AG09319 (cell line): ENCODE results near the gene PLEKHM3.

Experiments
- DNase-seq: peaks from one replicate; pipeline ENCODE4 v3.0.0-alpha.2; 2010; ENCODE audit warnings: low read depth; ENCODE audit errors: extremely low read depth
- TF ChIP-seq, protein P1 (sequence below): IDR thresholded peaks from 2 replicates; pipeline ENCODE4 v1.5.1; 2011; ENCODE audit warnings: low read depth, mild to moderate bottlenecking, inconsistent platforms, low read length, moderate library complexity

The PLEKHM3 gene

DNA sequence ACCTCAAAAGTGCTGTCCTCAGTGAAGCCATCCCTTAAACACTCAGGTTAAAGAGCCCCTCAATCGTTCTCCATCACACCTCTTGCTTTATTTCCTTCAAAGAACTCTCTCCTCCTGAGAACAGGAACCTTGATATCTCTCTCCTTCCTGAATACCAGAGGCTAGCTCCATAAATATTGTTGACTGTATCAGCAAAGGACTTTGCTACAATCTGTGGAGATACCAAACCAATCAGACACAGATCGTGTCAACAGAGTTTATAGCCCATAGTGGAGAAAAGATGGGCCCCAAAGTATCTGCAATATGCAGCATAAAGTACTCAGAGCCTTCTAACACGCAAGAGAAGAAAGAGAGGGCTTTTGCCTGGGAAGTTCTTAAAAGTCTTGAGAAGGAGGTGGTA lies 36.4 kb downstream of the PLEKHM3 start:
- TF ChIP-seq, protein P1, sequence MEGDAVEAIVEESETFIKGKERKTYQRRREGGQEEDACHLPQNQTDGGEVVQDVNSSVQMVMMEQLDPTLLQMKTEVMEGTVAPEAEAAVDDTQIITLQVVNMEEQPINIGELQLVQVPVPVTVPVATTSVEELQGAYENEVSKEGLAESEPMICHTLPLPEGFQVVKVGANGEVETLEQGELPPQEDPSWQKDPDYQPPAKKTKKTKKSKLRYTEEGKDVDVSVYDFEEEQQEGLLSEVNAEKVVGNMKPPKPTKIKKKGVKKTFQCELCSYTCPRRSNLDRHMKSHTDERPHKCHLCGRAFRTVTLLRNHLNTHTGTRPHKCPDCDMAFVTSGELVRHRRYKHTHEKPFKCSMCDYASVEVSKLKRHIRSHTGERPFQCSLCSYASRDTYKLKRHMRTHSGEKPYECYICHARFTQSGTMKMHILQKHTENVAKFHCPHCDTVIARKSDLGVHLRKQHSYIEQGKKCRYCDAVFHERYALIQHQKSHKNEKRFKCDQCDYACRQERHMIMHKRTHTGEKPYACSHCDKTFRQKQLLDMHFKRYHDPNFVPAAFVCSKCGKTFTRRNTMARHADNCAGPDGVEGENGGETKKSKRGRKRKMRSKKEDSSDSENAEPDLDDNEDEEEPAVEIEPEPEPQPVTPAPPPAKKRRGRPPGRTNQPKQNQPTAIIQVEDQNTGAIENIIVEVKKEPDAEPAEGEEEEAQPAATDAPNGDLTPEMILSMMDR, result no peak
- no peak for DNase-seq

DNA sequence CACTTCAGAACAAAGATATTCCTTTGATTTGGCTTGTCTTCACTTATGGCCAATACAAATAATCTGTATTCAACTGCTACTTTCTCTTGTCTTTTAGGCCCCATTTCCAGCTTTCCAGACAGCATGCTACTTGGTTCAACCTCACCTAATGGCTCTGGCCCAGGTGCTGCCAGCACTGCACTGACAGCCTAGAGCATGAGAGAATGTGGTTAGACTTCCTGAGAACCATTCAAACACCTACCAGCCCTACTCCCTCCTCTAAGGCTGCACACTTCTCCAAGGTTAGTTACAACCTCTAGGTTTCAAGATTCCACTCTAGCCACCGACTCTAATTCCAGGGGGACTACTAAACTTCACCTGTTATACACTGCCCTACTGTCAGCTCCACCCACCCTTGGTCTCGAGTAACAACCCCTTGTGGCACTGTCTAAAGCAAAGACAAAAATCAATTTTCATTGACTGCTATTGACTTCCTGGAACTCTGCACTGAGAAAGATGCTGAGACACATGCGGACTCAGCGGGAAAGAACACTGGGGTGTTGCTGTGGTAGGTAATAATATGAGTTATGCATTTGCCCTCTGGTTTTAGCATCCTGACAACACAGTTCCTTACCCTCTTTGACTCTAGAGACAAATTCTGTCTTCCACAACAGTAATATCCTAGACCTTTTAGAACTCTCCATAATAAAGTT lies 38.2 kb downstream of the PLEKHM3 start:
- TF ChIP-seq, protein P1, result no peak
- DNase-seq, result no peak

DNA sequence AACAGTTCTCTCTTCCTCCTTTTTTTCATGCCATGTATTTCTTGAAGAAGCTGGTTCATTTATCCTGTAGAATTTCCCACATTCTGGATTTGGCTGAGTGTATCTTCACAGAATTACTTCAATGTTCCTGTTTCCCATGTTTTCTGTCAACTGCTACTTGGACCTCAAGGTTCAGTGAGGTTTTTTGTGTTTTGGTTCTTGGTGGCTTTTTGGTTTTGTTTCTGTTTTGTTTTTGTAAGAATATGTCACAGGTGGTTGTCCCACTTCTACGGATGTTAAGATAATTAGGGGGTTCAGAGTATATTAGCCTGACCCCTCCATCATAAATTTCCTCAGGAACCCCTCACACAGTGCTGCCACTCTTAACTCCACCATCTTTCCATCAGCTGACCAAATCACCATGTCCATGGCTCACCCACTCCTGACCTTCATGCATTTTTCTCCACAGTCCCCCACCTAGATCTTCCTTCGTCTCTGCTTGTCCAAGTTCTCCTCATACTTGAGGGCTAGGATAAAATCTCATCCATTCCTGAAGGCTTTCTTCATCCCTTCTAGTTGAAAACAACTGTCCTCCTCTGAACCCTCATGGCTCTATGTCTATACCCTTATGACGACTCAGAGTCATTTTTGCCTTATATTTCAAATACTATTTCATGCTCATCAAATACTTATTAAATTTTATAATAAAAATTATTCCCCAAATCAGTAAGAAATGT lies 40.4 kb downstream of the PLEKHM3 start:
- TF ChIP-seq, protein P1, result no peak
- DNase-seq, result no peak

DNA sequence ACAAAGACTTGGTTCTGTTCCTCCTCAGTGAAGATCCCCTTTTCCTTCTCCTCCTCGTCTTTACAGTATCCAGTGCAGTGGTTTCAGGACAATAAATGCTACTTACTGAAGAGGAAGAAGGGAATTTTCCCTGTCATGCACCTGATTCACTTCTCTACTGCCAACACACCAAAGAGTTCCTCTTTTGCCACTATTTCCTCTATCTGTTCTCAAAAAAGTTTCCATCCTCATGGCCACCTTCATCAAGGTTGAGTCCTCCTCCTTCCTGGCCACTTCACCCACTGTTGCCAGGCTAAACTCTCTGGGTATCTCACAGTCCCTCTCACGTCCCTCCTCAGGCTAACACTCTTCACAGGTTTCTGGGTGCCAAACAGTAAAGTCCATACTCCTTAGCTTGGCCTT lies 41.7 kb downstream of the PLEKHM3 start:
- no peak for DNase-seq
- TF ChIP-seq, protein P1, result no peak

DNA sequence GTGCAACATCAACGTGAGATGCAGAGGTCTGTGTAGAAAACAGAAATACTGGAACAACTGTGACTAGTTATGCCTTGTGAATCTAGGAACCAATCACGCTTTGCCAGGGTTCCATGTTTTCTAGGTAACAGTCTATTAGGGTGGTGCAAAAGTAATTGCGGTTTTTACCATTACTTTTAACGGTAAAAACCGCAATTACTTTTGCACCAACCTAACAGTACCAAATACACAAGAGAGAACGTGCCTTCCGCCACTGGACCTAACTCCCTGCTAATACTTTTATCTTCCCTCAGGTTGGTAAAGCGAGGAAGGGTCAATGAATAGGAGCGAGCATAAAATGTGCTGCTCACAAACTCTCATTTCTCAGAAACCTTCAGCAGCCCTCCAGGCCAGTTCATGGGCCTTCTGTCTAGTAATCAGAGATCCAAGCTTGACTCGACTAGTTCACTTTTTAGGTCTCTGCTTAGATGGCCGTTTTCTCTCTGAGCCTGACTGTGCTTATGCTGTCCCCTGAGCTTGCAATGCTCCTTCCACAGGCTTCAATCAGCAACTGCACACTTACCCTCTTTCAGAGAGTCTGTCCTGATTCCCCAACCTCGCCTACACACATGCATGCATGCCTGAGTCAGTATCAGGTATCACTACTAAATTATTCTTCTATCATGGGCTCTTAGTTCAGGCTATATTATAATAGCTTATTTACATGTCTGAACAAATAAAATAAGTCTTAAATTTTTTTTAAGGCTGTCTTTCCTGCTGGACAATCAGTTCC lies 47.0 kb downstream of the PLEKHM3 start:
- no peak for DNase-seq
- TF ChIP-seq, protein P1, result no peak

DNA sequence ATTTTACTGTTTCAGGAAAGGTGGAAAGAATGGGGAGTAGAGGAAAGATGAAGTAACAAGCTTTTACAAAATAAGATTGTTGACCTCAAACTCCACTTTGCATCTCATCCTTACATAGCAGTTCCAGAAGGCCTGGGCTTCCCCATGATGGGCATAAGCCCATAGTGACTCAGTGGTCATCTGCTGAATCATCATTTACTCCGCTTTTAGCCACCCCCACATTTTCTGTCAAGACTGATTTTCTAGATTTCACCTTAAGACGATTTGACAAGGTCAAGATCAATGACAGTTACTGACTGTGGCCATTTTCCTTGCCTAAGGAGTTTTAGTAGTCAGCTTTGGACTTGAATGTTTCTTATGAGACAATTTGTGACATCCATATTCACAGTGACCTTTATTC lies 49.4 kb downstream of the PLEKHM3 start:
- TF ChIP-seq, protein P1, result no peak

DNA sequence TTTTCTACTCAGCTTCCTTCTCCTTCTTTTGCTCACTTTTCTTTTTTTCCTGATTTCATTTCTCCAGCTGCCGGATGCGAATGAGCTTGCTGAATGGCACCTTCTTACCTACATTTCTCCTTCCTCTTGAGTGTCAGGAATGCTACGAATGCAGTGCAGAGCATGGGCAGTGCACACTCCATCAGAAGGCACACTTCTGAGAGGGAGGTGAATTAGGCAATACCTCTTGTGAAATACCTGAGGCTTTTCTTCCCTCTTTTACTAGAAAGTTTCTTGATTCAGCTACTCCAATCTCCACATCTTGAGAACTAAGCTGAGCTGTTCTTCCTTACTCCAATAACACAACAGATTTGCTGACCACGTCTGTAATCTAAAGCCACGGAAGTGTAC lies 51.1 kb downstream of the PLEKHM3 start:
- DNase-seq, result no peak
- TF ChIP-seq, protein P1, result no peak

More for the DNA sequence above, 49.4 kb downstream of the PLEKHM3 start:
- no peak for DNase-seq
